Measurements from ENCODE around the gene SMG7.

Gene SMG7

DNA sequence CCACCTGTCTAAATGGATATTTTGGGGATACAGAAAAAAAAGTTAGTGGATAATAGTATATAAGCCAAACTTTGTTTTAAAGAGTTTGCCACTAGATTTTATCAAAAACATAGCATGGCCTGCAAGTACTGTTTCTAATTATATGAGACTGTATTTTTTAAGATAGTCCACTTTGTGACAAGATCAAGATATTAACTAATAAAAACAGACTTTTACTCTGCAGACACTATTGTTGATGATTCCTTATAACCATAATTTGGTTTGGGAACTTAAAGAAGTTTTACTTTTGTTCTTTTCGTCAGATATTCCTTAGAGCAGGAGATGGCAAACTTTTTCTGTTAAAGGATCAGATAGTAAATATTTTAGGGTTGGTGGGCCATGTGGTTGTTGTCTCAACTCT is 36.4 kb downstream of the SMG7 start:
- FAIRE-seq: no peak
- DNase-seq (ENCODE audit: insufficient read length, low spot score): no peak

DNA sequence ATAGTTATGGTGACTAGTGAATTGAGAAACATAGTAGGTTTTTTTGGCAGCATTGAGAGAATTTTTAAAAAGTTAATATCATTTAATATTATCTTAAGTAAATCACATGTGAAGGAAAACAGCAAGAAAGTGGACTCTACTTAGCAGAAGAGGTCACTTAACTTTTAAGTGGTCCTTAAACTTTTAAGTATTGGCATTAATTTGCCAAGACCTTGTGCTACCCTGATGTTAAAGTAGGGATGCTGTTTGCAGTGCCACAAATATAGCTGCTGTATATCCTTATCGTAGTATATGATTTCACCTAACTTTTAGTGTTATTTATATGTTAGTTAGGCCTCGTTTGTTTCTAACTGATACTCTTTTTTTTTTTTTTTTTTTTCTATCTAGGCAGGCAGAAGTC is 40.2 kb downstream of the SMG7 start:
- no peak for FAIRE-seq

DNA sequence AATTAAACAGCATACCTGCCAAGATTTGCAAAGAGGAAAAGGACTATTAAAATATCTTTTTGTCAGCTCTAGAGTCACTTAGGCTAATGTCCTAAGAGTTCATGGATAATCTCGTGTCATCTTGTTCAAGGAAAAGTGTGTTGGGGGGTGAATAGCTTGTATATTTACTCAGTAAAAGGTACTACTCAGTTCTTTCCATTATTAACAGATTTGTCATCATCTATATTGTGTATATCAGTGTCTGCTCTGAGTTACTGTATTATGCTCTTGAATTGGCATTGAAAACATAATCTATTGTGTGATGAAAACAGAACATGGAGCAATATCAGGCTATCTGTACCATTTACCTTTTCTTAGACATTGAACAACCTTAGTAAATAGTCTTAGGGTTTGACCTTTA is 41.9 kb downstream of the SMG7 start:
- FAIRE-seq: no peak

More for the DNA sequence above, 40.2 kb downstream of the SMG7 start:
- no peak for DNase-seq (ENCODE audit: insufficient read length, low spot score)

DNA sequence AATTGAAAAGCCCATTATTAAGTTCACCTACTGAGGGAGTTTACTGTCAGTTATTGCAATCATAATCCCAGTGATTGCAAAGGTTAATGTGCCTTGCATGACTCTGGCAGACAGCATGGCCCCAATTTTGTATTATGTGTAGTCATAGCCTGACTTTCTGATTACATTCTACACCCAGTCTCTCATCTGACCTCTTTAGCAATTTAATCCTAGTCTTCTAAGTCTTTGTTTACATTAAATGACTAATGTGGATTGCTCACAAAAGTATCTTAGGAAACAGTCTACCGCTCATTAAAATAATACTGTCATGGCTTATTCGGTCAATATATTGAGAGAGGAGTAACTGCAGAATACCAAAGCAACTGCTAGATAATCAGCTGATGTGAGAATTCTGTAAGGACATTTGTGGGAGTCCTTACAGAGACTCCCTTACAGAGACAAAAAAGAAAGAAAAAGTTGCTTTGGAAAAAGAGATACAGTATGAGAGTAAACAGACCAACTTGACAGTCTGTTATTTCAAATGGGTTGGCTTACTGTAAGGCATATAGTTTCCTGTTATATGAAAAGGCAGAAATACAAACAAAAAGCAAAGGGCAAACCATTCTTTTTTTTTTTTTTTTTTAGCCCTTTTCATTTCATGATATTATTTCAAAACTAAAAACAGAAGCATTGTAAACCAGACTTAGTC is 42.8 kb downstream of the SMG7 start:
- no peak for FAIRE-seq
- DNase-seq (ENCODE audit: insufficient read length, low spot score): peak; percentile 12

More for the DNA sequence above, 41.9 kb downstream of the SMG7 start:
- DNase-seq (ENCODE audit: insufficient read length, low spot score): no peak

DNA sequence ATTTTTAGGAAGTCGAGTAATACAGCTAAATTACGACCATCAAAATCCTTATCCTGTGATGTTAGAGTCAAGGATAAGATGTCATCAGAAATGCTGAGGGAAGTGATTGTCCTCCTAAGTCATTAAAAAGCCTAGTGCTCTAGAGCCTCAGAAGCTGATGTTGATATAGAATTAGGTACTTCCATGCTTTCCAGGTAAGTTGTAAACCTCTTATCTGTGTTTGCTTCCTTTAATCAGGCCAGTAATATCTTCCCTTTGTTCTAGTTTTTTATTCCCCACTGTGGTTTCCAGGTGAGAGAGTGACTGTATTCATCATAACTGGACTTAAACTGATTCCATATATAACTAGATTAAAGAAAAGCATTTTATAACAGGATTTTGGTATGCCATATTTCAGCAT is 44.4 kb downstream of the SMG7 start:
- DNase-seq (ENCODE audit: insufficient read length, low spot score) (no peak), FAIRE-seq (no peak)

DNA sequence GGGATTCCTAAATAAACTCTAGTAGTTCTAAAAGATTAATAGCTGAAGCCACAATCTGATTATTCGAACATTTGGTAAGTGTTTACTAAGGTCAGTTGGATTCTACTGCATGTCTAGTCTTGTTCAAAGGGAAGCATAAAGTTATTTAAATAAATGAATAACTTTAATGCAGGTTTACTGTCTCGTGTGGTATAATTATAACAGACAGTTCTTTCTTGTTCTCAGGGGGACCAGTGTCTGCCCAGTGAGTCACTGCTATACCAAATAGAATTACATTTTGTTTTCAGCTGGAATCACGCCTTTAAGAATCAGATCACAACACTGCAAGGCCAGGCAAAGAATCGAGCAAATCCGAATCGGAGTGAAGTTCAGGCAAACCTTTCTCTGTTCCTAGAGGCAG is 45.1 kb downstream of the SMG7 start:
- DNase-seq (ENCODE audit: insufficient read length, low spot score) (no peak), FAIRE-seq (no peak)

DNA sequence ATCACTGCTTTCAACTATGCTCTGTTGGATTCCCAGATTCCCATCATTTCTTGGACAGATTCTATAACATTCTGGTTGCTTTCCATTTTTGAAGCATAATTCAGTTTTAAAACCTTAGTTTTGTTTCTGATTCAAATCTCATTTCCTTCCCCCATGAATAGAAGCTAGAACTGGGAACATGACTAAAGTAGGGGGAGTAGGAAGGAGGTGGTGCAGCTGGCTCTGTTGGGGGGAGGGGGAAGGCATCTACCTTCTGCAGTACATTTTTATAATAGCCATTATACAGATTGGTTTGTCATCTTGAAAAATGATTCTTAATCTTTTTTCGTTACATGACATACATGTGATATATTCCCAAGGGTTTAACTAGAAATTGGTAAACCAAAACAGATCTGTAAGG is 48.1 kb downstream of the SMG7 start:
- no peak for DNase-seq (ENCODE audit: insufficient read length, low spot score)
- no peak for FAIRE-seq

DNA sequence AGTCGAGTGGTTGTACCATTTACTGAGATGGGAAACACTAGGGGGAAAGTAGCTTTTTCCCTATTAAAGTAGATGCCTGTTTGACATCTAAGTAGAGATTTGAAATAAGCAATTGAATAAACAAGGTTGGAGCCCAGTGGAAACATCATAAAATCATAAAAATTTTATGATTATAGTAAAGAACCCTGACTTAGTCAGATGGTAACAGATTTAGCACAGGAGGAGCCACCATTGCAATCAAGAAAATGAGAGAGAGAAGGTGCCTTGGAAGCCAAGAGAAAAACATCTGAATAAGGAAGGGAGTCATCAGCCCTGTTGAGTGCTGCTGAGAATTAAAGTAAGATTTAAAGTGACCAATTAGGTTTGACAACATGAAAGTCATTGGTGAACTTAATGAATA is 49.8 kb downstream of the SMG7 start:
- FAIRE-seq (no peak), DNase-seq (ENCODE audit: insufficient read length, low spot score) (no peak)

DNA sequence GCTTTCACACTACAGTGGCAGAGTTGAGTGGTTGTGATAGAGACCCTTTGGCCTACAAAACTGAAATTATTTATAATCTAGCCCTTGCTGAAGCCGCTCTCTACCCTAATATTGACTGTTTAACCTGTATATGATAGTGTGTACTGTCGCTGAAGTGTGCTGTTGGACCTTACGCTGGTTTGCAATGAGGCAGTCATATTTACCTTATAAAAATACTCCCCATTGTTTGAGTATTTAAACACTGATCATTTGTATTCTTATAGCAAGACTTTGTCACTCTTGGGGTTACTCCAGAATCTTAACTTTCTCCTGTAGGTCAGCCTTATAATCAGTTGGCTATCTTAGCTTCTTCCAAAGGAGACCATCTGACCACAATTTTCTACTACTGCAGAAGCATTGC is 56.3 kb downstream of the SMG7 start:
- no peak for DNase-seq (ENCODE audit: insufficient read length, low spot score)
- no peak for FAIRE-seq

DNA sequence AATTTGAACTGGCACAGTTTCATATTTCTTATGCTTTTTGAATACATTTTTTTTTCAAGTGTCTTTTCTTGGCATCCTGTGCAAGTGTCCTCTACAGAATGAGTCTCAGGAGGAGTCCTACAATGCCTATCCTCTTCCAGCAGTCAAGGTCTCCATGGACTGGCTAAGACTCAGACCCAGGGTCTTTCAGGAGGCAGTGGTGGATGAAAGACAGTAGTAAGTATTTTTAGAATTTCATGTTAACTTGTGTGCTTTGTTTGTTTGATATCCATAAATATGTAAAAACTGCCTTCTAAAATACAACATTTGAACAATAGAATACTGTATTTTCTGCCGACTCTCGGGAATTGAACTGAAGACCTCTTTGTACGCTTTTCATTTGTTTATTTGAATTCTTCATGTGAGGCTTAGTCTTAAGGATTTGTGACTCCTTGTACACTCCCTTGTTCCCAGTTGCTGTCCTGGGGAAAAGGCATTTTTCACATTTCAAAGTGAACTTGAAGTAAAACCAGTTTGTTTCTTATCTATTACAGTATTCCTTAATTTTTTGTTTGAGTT is 61.4 kb downstream of the SMG7 start:
- no peak for DNase-seq (ENCODE audit: insufficient read length, low spot score)
- FAIRE-seq: no peak

DNA sequence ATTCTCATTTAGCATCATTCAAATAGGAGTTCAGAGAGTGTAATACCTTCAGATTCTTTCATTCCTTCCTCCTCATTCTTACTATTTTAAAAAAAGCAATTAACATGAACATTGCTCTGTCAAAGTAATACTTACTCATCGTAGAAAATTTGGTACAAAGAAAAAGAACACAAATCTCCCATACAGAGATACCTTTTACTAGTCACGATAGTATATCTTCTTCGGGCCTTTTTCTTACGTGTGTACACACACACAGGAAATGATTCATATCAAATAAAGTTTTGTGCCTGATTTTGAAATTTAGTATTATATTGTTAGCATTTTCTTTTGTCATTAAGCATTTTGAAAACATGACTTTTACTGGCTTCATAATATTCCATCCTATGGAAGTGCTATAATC is 65.1 kb downstream of the SMG7 start:
- no peak for DNase-seq (ENCODE audit: insufficient read length, low spot score)
- no peak for FAIRE-seq

DNA sequence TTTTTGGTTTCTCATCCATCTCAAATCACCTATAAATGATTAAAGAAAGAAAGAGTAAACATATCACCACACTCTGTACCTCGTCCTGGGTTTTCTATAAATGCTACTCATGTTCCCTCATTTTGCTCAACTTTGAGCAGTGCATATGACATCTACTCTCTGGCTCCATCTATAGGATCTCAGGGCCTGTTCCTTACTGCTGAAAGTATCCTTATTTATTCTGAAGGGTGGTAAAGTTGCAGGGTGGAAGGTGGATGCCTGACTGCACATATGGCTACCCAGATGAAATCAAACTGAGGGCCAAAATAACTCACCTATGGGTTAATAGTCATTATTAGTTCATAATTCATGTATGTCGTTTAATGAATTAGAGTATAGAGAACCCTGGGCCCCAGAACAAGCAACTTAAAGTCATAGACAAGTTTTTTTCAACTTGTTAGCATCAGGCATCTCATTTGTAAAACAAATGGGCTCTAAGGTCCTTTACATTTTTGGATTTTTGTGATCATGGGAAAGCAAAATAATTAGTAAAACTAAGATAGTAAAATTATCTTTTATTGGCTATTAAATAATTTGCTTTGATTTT is 71.4 kb downstream of the SMG7 start:
- DNase-seq (ENCODE audit: insufficient read length, low spot score) (peak; percentile 43), FAIRE-seq (no peak)

DNA sequence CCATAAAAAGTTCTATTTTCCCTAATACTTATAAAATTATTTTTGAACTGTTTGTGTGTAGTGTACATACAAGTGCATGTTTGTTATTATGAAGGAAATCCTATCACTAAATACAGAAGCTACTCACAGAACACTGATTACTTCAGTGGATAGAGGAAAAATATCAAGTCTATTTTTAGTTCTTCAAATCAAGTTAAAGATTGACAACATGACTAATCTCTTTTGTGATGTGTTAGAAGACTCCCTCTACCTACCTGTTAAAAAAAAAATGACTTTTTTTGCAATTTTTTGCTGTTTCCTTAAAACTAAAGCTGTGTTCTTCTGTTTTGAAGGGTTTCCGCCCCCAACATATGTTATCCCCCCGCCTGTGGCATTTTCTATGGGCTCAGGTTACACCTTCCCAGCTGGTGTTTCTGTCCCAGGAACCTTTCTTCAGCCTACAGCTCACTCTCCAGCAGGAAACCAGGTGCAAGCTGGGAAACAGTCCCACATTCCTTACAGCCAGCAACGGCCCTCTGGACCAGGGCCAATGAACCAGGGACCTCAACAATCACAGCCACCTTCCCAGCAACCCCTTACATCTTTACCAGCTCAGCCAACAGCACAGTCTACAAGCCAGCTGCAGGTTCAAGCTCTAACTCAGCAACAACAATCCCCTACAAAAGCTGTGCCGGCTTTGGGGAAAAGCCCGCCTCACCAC is 72.4 kb downstream of the SMG7 start:
- DNase-seq (ENCODE audit: insufficient read length, low spot score) (no peak), FAIRE-seq (no peak)

DNA sequence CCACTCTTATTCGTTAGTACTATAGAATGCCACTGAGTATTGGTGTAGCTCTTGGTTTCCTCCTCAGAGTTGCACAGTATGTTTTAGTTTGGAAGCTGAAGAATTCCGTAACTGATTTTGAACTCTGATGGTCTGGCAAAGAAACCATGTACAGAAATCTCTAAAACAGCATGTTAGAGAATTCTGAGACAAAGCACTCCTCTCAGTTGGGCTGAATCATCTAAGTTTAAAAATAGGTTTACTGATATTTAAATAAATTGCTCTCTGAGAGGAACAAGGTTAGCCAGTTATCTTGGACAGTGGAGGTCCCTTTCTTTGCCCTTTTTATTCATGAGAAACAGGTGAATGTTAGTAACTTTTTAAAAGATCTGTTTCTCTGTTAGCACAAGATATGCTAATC is 74.1 kb downstream of the SMG7 start:
- FAIRE-seq (no peak), DNase-seq (ENCODE audit: insufficient read length, low spot score) (no peak)

DNA sequence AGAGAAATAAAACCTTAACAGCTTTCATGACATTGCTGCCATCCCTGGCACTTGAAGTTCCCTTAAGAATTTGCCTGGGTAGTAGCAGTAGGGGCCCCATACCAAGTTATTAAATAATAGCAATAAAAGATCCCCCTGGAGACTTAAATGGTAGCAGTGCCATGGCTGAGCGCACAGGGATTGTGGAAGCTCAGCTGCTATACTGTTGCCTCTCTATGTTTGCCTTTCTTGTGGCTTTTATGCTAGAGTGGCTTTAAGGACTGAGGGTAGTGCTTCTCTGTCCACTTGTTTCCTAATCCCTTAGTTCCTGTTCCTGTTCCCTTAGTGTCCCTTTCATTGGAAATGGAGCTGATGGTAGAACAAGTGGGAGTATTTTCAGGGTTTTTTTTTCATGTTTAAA is 75.8 kb downstream of the SMG7 start:
- DNase-seq (ENCODE audit: insufficient read length, low spot score) (no peak), FAIRE-seq (no peak)

DNA sequence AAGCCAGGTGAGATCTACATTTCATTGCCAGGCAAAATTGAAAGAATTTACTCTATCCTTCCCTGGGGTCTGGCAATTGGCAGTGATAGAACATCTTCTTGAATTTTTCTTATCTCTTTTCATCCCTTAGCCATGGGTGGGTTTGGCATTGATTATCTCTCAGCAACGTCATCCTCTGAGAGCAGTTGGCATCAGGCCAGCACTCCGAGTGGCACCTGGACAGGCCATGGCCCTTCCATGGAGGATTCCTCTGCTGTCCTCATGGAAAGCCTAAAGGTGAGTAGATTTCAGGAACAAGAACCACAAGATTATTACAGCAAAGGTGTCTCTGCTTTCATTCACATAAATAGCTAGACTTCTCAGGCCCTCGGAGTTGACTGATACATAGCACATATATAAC is 78.6 kb downstream of the SMG7 start:
- FAIRE-seq (no peak), DNase-seq (ENCODE audit: insufficient read length, low spot score) (no peak)

DNA sequence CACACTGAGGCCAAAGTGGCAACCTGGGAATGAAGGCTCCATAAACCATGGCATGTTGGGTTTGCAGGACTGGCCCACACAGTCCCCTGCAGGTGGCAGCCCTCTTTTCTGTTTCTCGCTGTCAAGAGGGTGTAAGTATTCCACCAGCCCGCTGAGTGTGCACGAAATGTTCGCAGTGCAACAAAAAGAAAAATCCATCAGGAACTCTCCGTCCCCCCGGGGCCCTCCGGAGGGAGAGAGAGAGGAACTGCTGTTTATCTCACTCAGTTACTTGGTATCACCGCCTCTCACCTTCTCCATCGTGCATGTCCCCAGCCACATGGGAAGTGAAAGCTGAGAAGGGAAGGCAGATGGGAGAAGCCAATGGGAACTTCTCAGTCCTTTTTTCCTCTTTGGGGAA is 79.6 kb downstream of the SMG7 start:
- FAIRE-seq (no peak), DNase-seq (ENCODE audit: insufficient read length, low spot score) (no peak)

DNA sequence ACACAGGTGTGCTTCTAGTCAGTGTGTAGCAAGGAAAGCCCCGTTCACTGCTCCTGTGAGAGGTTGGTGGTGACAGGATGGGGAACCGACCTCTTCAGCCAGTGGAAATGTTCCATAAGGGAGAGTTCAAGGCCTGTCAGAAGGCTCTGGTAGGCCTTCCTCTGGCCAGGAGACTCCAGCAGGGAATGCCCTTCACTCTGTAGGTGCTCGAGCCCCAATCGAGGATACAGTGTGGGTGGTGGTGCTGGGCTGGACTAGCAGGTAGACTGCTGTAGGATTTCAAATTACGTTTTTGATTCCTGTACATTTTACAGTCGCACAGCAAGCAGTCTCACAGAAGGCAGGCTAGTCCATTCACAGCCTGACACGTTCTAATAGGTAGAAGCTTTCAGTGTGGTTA is 80.1 kb downstream of the SMG7 start:
- no peak for FAIRE-seq
- no peak for DNase-seq (ENCODE audit: insufficient read length, low spot score)

DNA sequence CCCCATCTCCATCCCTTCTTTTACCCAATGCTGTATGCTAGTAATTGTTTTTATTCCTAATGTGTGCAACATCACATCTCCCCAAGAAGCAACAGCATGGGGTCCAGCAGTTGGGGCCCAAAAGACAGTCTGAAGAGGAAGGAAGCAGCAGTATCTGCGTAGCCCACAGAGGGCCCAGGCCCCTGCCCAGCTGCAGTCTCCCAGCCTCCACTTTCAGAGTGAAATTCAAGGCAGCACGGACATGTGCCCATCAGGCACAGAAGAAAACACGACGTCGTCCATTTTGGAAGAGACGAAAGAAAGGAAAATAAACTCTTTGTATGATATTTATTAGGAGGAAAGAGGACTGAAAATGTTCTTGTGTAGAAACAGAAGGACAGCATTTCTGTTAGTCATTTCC is 80.6 kb downstream of the SMG7 start:
- FAIRE-seq (no peak), DNase-seq (ENCODE audit: insufficient read length, low spot score) (no peak)

DNA sequence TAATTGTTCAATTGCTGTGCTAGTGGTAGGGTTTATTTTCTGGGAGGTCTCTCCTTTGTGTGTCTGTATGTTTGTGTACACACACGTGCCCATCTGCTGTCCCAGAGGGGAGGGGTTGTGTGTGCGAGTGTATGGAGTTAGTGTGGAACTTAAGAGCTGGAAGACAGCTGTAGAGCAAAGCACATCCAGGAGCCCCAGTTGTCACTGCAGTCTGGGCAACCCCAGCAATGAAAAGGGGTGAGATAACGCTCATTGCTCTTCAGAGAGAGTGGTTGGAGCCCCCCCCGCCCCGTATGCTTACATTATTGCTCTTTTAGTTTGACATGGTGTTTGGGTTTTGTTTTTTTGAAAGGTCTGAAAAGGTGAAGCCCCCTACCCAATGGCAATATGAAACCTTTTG is 81.0 kb downstream of the SMG7 start:
- FAIRE-seq (no peak), DNase-seq (ENCODE audit: insufficient read length, low spot score) (no peak)

DNA sequence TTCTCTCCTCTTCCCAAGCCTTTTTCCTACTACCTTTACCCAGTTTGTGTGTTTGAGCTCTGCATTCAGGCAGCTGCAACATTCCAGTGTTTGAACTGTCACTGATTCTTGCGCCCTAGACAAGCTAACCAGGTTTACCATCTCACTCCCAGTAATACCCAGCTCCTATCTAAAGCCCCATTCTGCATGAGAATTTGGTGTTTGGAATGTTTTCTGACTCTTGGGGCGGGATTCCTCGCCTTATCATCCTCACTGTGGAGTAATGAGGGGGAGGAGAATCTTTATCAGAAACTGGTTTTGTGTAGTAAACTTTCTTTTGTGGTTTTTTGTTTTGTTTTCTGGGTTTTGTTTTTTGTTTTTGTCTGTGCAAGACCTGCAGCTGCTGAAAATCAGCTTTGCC is 81.5 kb downstream of the SMG7 start:
- FAIRE-seq: no peak
- no peak for DNase-seq (ENCODE audit: insufficient read length, low spot score)

DNA sequence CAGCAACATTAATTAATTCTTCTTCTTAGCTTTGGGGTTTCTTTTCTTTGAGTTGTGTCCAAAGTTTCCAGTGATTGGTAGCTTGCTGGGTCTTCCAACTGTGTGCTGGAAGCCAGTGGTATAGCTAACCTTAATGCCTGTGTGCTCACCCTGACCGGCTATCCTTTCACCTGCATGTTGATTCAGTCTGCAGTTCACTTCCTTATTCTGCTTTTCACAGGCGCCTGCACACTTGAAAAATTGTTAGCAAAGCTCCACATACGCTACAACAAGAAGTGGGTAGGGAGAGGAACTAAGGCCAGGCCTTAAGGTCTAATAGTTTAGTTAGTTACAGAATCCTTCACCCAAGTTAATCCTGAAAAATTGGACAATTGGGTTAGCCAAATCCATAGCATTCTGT is 82.3 kb downstream of the SMG7 start:
- no peak for FAIRE-seq
- DNase-seq (ENCODE audit: insufficient read length, low spot score): no peak

All from HTR-8/SVneo (cell line).